Stimulated activated CD4-positive, alpha-beta T cell treated with anti-CD3 and anti-CD28 coated beads, Interleukin-1b, Interleukin-23, amount 100 ng/mL, for 1 hour (primary cell): ENCODE results near the gene TMEM225B.
A peak's percentile ranks its signal among the peaks of the same experiment; 100 is the strongest.
"Not testable (repeated sequence)": the region's sequence is repeated elsewhere in the genome, so short reads cannot be mapped to it uniquely, and the experiment has no call there.

ENCODE experiments used
- DNase-seq, 2 donors: peaks; one replicate each; pipeline ENCODE4 v3.0.0-alpha.2; 2020; ENCODE audit warnings: low read depth in 2 of 2

Gene TMEM225B

GRCh38 chr7:99579281-99579955 lies 18.6 kb upstream of the TMEM225B start:
- no peak for DNase-seq

GRCh38 chr7:99579956-99580777 lies 17.9 kb upstream of the TMEM225B start:
- DNase-seq = peak in 1 of 2 donors; percentile 18

DNA sequence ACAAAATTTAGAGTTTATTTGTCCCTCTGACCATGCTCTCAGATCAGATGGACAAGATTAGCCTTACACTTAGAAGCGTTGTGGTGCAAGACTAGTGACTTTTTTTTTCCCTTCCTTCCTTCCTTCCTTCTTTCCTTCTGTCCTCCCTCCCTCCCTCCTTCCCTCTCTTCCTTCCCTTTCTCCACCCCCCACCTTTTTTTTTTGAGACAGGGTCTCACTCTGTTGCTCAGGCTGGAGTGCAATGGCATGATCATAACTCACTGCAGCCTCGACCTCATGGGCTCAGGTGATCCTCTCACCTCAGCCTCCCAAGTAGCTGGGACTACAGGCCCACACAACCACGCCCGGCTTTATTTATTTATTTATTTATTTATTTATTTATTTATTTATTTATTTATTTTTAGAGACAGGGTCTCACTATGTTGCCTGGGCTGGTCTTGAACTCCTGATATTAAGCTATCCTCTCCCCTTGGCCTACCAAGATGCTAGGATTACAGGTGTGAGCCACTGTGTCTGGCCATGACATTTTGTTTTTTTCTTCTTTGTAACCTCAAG lies 17.2 kb upstream of the TMEM225B start:
- not testable (repeated sequence) for DNase-seq

DNA sequence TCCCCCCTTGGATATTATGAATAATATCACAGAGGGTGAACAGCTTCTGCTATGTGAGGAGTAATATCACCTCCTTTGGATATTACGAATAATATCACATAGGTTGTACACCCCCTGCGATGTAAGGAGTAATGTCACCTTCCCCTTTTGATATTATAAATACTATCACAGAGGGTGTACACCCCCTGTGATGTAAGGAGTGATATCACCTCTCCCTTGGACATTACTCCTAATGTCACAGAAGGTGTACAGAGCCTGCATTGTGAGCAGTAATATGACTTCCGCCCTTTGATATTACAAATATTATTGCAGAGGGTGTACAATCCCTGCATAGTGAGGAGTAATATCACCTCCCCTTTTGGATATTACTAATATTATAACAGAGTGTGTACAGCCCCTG lies 9.2 kb upstream of the TMEM225B start:
- DNase-seq = no peak

DNA sequence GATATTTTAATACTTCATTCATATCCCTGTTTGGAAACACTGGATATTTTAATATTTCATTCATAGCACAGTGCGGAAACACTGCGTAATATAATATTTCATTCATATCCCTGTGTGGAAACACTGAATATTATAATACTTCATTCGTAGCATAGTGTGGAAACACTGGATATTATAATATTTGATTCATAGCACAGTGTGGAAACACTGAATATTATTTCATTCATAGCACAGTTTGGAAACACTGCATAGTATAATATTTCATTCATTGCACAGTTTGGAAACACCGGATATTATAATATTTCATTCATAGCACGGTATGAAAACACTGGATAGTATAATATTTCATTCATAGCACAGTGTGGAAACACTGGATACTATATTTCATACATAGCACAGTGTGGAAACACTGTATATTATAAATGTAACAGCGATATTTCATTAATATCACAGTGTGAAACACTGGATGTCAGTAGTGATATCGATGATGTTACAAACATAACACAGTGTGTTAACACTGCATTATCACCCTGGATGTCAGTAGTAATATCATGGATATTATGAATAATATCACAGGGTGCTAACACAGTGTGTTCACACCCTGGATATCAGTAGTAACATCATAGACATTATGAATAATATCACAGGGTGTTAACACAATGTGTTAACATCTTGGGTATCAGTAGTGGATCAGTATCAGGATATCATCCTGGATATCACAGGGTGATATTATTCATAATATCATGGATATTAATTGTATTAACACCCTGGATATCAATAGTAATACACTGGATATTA lies 2.9 kb upstream of the TMEM225B start:
- DNase-seq = no peak

DNA sequence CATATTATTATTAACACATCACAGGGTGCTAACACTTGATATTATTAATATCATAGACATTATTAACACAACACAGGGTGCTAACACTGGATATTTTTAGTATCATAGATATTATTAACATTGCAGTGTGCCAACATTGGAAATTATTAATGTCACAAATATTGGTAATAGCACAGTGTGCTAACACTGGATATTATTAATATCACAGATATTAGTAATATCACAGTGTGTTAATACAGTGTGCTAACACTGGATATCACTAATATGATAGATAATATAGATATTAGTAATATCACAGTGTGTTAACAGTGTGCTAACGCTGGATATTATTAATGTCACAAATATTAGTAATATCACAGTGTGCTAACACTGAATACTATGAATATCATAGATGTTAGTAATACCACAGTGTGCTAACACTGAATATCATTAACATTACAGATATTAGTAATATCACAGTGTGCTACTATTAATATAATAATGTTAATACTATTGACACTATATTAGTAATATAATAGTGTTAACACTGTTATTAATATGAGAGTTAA lies 1.6 kb upstream of the TMEM225B start:
- DNase-seq = no peak

DNA sequence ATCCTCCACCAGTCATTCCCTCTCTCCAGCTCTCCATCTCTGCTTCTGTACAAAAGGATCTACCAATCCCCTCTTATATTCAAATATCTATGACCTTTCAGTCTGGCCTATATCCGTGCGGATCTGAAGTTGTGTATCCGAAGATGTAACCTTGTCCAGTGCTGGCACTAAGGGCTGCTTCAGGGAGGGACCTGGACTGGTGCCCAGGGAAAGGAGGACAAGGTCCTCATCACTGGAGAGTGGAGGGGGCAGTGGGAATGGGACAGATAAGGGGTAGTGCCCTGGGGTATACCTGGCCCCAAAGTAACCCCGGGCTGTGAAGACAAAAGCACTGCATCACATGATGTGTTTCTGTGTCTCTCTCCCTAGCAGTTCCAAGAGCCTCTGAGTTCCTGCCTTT lies 1.8 kb downstream of the TMEM225B start:
- DNase-seq = no peak

DNA sequence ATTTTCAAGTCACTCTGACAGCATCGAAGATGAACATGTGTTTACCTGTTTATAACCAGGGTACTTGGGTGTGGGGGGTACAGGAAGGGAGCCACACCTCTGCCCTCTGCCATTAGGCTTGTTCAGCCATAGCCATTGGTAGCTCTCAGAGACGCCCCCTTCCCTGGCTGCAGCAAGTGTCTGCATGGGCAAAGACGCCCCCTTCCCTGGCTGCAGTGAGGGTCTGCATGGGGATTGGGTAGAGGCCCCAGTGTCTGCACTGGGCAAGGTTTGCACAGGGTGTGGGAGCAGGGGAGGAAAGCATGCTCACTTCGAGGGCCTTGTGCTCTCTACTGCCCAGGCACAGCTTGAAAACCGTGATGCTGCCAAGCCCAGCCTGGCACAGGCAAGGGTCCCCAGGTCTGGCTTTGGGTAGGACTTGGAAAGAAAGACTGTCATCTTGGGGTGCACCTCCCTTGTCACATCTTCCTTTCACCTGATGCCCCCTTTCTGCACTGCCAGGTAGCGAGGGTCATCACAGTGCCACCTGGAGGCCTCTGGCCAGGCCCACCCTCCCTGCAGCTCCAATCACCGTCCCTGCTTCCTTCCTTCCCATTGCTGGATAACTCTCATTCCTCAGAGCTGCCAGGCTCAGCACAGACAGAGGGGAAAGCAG lies 3.7 kb downstream of the TMEM225B start:
- DNase-seq = no peak

- no peak for DNase-seq
Observed at GRCh38 chr7:99605527-99605926, 7.5 kb downstream of the TMEM225B start.

DNA sequence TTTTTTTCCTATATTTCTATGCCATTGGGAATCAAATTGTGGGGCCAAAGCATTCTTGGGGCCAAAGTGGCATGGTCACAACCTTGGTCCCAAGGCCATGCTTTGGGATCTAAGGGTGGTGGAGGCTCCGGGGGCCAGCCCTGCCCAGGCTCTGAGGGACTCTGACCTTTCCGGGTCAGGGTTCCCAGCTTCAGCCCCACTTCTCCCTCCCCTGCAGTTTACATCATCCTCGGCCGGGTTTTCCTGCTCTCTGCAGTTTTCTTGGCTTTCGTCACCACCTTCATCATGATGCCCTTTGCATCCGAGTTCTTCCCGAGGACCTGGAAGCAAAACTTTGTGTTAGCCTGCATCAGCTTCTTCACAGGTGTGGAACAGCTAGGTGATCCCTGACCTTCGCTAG lies 8.5 kb downstream of the TMEM225B start:
- DNase-seq = no peak

DNA sequence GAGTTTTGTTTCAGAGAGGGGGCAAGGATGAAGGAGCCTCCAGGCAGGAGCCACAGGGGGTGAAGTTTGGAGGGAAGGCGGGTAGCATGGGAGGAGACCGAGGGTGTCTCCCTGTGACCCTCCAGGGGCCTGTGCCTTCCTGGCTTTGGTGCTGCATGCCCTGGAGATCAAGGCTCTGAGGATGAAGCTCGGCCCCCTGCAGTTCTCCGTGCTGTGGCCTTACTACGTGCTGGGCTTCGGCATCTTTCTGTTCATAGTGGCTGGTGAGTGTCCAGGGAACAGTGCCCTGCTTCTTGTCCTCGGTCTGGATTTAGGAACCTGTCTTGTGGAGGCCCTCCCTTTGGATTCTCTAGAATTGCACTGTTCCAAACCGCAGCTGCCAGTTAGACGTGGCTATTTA lies 9.5 kb downstream of the TMEM225B start:
- DNase-seq = no peak

- no peak for DNase-seq
Observed at GRCh38 chr7:99614495-99614894, 16.4 kb downstream of the TMEM225B start.

GRCh38 chr7:99615989-99616358 lies 17.9 kb downstream of the TMEM225B start:
- DNase-seq = no peak

DNA sequence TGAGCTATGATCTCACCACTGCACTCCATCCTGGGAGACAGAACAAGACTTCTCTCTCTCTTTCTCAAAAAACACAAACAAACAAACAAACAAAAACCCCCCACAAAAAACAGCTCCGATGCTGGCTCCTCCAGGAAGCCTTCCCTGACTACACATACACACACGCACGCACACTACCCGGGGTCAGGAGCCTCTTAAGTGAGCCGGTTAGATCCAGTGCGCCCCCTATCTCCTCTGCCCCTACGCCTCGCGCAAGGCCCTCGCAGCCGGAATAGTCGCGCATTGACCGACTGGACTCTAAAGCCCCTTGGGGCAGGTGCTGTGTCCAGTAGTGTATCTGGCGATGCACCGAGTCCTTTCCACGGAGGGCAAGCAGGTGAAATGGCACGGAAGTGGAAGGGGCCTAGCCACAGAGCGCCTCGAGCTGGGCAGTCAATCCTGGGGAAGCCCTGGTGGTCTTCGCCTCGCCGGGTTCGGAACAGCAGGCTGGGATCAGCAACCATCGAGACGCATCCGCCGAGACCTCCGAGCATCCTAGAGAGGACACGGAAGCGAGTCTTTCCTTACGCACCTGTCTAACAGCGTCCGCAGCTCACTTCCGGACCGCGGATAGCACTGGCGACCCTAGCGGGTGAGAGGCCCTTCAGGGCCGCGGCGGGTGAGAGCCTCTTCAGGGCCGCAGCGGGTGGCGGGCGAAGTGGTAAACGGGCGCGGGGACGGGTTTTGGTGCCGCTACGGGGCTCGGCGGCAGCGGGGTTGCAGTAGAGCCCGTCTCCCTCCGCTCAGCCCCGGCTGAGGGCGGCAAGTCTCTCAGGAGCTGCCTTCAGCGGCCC lies 18.5 kb downstream of the TMEM225B start, which contains the start of gene ZSCAN25:
ZSCAN25 (plus strand) TSS at position 588 of the 833 bp plus-strand sequence. CDS start 2,661 bp downstream, outside the sequence.
- peak; percentile 66 to 72 for DNase-seq

GRCh38 chr7:99617192-99617781 lies 19.2 kb downstream of the TMEM225B start:
- DNase-seq = no peak

GRCh38 chr7:99618726-99619125 lies 20.7 kb downstream of the TMEM225B start:
- DNase-seq = no peak

GRCh38 chr7:99619571-99620130 lies 21.6 kb downstream of the TMEM225B start:
- DNase-seq = no peak

DNA sequence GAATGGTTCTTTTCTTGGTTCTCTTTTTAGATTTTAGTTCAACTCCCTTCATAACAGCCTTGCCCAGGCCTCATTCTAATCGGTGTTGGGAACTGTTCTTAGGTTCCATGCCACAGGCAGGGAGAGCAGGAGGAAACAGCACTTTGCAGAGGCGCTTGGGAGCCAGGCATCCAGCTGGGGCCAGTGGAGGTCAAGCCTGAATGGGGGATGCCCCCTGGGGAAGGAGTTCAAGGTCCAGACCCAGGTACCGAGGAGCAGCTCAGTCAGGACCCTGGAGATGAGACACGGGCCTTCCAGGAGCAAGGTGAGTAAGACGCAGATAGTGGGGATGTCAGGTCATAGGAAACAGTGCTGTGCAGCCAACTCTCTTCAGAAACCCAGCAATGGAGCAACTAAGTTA lies 23.2 kb downstream of the TMEM225B start:
- no peak for DNase-seq

DNA sequence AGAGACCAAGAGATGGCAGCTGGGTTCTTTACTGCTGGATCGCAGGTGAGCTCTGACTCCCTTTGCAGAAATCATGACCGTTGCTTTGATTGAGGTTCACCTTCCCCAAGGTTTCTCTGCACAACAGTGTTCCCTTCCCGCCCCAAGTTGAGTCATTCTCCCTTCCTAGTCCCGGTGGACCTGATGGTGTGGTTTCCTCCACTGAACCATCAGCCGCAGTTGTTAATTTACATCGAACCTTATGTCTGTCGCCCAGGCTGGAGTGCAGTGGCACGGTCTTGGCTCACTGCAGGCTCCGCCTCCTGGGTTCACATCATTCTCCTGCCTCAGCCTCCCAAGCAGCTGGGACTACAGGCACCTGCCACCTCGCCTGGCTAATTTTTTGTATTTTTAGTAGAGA lies 24.5 kb downstream of the TMEM225B start:
- no peak for DNase-seq
